DND-41 (cell line): ENCODE measurements around the gene RHPN2.

Source experiments
- ATAC-seq: fragments of 200-7000 bp; cut with Tn5 transposase; 3 replicates; pipeline ENCODE4 v1.9.1; 2021; ENCODE audit warnings: low read depth; ENCODE audit not compliant: insufficient read depth
- DNase-seq: peaks from one replicate; pipeline ENCODE4 v3.0.0-alpha.2; 2020
- H2AFZ ChIP-seq: 2 replicates; pipeline ENCODE4 v1.6.0; 2012; ENCODE audit warnings: low read depth, low read length
- H3K27ac ChIP-seq: 2 replicates; pipeline ENCODE4 v1.5.1; 2012; ENCODE audit warnings: low read length, inconsistent platforms
- H3K27me3 ChIP-seq: fragments of 200-600 bp; sonication (generic); 2 replicates; pipeline ENCODE4 v1.6.0; 2012; ENCODE audit warnings: low read length, mild to moderate bottlenecking, inconsistent platforms; ENCODE audit not compliant: insufficient read depth, poor library complexity
- H3K36me3 ChIP-seq: 2 replicates; pipeline ENCODE4 v1.5.1; 2012; ENCODE audit warnings: low read length, inconsistent platforms; ENCODE audit not compliant: insufficient read depth
- H3K4me1 ChIP-seq: 2 replicates; pipeline ENCODE4 v1.5.1; 2012; ENCODE audit warnings: mild to moderate bottlenecking, low read length; ENCODE audit not compliant: insufficient read depth
- H3K4me2 ChIP-seq: 2 replicates; pipeline ENCODE4 v1.6.0; 2012; ENCODE audit warnings: mild to moderate bottlenecking, moderate library complexity, low read length, inconsistent platforms; ENCODE audit not compliant: insufficient read depth
- H3K4me3 ChIP-seq, 2 experiments: fragments of 200-600 bp in 1 of 2; shearing (Covaris generic) in 1 of 2; 2 replicates each; pipeline ENCODE4 v1.5.1; 2012 to 2016; ENCODE audit warnings: inconsistent platforms in 2 of 2, low read length in 2 of 2, mild to moderate bottlenecking in 2 of 2, low read depth in 1 of 2, moderate library complexity in 1 of 2
- H3K79me2 ChIP-seq: 2 replicates; pipeline ENCODE4 v1.6.0; 2012; ENCODE audit warnings: low read length, inconsistent platforms; ENCODE audit not compliant: insufficient read depth
- H3K9ac ChIP-seq: 2 replicates; pipeline ENCODE4 v1.6.0; 2012; ENCODE audit warnings: low read depth, mild to moderate bottlenecking, inconsistent platforms, low read length, moderate library complexity
- H3K9me3 ChIP-seq: 2 replicates; pipeline ENCODE4 v1.5.1; 2012; ENCODE audit warnings: low read length, moderate library complexity, mild to moderate bottlenecking, inconsistent platforms; ENCODE audit not compliant: insufficient read depth, severe bottlenecking
- H4K20me1 ChIP-seq: 2 replicates; pipeline ENCODE4 v1.6.0; 2012; ENCODE audit warnings: low read length; ENCODE audit not compliant: insufficient read depth
- EZH2 ChIP-seq: IDR thresholded peaks from 3 replicates; pipeline ENCODE4 v1.6.1; 2012; ENCODE audit warnings: borderline replicate concordance, low read depth, mild to moderate bottlenecking, moderate library complexity, low read length, inconsistent platforms; ENCODE audit not compliant: severe bottlenecking
- TF ChIP-seq, protein P1 (sequence below): IDR thresholded peaks from 2 replicates; pipeline ENCODE4 v1.5.1; 2012; ENCODE audit warnings: borderline replicate concordance, low read length, moderate library complexity, mild to moderate bottlenecking; ENCODE audit not compliant: poor library complexity, severe bottlenecking; ENCODE audit errors: extremely low read depth

RHPN2 gene

DNA sequence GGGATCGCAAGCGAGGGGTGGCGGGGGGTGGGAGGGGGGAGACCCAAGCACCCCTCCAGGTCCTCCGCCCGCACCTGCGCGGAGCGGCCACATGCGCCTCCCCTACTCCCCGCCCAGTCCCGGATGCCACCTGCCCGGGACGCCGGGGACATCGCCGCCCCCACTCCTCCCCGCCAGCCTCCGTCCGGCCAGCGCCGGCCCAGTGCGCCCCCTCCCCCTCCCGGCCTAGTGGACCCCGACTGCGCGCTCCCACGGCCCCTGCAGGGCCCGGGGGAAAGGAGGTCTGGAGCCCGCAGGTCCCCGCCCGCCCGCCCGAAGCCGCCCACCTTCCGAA lies 263 bp downstream of the RHPN2 start:
- TF ChIP-seq, protein P1, sequence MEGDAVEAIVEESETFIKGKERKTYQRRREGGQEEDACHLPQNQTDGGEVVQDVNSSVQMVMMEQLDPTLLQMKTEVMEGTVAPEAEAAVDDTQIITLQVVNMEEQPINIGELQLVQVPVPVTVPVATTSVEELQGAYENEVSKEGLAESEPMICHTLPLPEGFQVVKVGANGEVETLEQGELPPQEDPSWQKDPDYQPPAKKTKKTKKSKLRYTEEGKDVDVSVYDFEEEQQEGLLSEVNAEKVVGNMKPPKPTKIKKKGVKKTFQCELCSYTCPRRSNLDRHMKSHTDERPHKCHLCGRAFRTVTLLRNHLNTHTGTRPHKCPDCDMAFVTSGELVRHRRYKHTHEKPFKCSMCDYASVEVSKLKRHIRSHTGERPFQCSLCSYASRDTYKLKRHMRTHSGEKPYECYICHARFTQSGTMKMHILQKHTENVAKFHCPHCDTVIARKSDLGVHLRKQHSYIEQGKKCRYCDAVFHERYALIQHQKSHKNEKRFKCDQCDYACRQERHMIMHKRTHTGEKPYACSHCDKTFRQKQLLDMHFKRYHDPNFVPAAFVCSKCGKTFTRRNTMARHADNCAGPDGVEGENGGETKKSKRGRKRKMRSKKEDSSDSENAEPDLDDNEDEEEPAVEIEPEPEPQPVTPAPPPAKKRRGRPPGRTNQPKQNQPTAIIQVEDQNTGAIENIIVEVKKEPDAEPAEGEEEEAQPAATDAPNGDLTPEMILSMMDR = no peak
- TF ChIP-seq EZH2 = no peak

DNA sequence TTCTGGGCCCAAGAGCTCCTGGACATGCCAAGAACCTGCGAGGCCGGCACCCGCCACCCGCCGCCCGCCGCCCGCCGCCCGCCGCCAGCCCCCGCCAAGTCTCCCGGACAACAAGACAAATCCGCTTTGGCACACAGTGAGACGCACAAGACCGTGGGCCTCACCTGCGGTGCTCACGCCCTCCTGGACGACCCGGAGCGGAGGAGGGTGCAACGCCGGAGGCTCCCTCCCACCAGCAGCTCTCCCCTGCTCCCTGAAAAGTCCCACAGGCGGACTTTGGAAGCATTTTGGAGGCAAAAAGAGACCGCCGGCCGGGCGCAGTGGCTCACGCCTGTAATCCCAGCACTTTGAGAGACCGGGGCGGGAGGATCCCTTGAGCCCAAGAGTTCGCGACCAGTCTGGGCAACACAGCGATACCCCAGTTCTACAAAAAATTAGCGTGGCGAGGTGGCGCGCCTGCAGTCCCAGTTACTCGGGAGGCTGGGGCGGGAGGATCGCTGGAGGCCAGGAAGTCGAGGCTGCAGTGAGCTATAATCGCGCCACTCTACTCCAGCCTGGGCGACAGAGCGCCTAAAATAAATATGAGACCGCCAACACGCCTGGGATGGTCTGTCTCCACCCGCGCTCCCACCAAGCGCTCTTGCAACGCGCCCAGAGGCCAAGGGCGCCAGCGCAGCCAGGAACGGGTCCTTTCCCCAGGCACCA lies 783 bp downstream of the RHPN2 start:
- H3K4me2 ChIP-seq = no peak overlapping the region
- no peaks in the 10 kb centered on the region for H3K79me2 ChIP-seq
- H3K27ac ChIP-seq = no peak overlapping the region
- no peak overlapping the region for H2AFZ ChIP-seq
- no peaks in the 10 kb centered on the region for H3K27me3 ChIP-seq
- TF ChIP-seq, protein P1 = no peak
- TF ChIP-seq EZH2 = no peak
- H3K9me3 ChIP-seq = no peaks in the 10 kb centered on the region
- no peaks in the 10 kb centered on the region for H3K36me3 ChIP-seq
- no peak overlapping the region for H3K4me3 ChIP-seq
- no peaks in the 10 kb centered on the region for H4K20me1 ChIP-seq
- ATAC-seq = no peak
- no peak overlapping the region for H3K9ac ChIP-seq
- H3K4me1 ChIP-seq = no peaks in the 10 kb centered on the region
- no peak for DNase-seq

More for the DNA sequence above, 263 bp downstream of the RHPN2 start:
- no peak for DNase-seq
- Histone ChIP-seq H3K4me1 (no peaks in the 10 kb centered on the region), H3K36me3 (no peaks in the 10 kb centered on the region), H3K9me3 (no peaks in the 10 kb centered on the region), H3K4me3 (no peak overlapping the region), H4K20me1 (no peaks in the 10 kb centered on the region), H3K9ac (no peak overlapping the region), H3K4me2 (no peak overlapping the region), H2AFZ (no peak overlapping the region), H3K27ac (no peak overlapping the region), H3K79me2 (no peaks in the 10 kb centered on the region), H3K27me3 (no peaks in the 10 kb centered on the region)
- ATAC-seq = no peak

DNA sequence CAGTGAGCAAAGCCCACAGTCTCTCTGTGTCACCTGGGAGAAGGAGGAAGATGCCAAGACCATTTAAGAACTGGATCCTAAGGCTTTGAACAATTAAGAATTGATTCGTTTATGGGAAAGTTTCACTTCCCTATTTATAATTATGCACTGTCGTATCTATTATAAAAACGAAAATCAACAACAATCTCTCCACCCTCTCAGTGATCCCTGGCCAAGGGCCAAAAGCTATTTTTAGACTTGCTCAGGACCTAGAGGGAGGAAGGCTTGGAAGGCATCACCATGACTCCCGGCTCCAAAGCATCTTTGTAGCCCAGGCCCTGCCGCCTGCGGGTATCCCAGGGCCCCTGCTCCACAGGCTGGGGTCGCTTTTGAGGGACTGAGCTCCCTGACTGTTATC lies 1.3 kb downstream of the RHPN2 start:
- Histone ChIP-seq H3K4me2 (no peak overlapping the region), H3K36me3 (no peaks in the 10 kb centered on the region), H3K79me2 (no peaks in the 10 kb centered on the region), H3K4me3 (no peak overlapping the region), H3K9me3 (no peaks in the 10 kb centered on the region), H3K27ac (no peak overlapping the region), H3K9ac (no peak overlapping the region), H3K27me3 (no peaks in the 10 kb centered on the region), H3K4me1 (no peaks in the 10 kb centered on the region), H4K20me1 (no peaks in the 10 kb centered on the region), H2AFZ (no peak overlapping the region)
- TF ChIP-seq EZH2 = no peak
- TF ChIP-seq, protein P1 = no peak
- DNase-seq (no peak), ATAC-seq (no peak)

DNA sequence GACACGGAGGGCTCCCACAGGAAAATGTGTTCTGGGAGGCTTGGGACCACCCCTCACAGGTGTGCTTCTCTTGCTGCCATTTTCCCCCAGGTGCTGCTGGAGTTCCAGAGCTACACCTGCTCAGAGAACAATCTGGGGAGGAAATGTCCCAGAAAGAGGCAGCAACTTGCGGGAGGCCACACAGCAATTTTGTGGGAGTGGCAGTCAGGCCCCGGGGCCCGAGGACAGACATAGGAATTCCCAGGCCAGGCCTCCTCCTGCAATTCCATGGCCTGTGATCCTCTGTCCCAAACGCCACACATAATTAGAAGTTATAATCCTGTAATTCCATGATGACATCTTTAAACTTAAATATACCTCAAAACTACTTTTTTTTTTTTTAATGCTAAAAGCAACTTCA lies 1.8 kb downstream of the RHPN2 start:
- Histone ChIP-seq H4K20me1 (no peaks in the 10 kb centered on the region), H3K9ac (no peak overlapping the region), H2AFZ (no peak overlapping the region), H3K4me1 (no peaks in the 10 kb centered on the region), H3K4me3 (no peak overlapping the region), H3K36me3 (no peaks in the 10 kb centered on the region), H3K9me3 (no peaks in the 10 kb centered on the region), H3K27ac (no peak overlapping the region), H3K27me3 (no peaks in the 10 kb centered on the region), H3K79me2 (no peaks in the 10 kb centered on the region), H3K4me2 (no peak overlapping the region)
- ATAC-seq (no peak), DNase-seq (no peak)
- TF ChIP-seq EZH2 = no peak
- TF ChIP-seq, protein P1 = no peak
